ENCODE results near the gene TFAP2C. TPM values are rescaled to one million over a fixed set of nuclear protein-coding genes. Genes with fewer than 3 reads are reported as not detected.

TFAP2C gene
- total RNA-seq (1 to 10 TPM in 2 of 6 donors, under 1 TPM in 4; 0.42 to 1.6 (median 0.58) TPM), polyA plus RNA-seq (under 1 TPM; 0.19 to 0.49 TPM)

DNA sequence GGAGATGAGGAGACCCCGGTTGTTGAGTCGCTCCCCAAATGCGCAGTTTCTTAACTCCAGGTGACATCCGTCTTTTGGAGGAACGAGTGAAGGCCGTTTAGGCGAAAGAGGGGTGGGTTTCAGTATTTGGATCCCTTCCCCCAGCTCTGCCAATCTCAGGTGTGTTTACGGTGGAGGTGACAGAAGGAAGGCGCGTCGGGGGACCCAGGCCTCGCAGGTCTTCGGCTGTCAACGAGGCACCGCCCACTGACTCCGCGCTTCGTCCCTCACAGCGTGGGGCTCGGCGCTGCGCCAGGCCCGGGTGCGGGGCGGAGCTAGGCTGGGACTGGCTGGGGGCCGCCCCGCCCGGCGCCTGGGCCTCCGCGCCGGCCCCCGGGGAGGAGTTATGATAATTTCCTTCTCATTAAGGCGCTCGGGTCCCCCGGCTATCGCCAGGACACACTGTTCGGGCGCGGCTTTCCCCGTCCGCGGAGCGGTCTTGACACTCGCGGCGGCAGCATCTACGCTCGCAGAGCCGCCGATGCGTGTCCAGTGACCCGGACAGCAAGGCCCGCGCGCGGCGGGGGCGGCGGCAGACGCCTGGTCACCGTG lies at the start of gene TFAP2C:
Gene TFAP2C, plus strand, starts transcription at position 434 of the 591 bp plus-strand sequence. CDS start 239 bp downstream, outside the sequence.
- FAIRE-seq (no peak), ATAC-seq (peak; percentile 86 to 88 (median 86)), DNase-seq (peak; percentile 66 to 86 (median 80))
- H3K36me3 ChIP-seq: no peaks in the 10 kb centered on the region
- 1 to 2% methylated on average over 62 of the region's 62 CpGs for WGBS, 2 donors
- H3K4me3 ChIP-seq: peak within 1 kb of the TSS; percentile 29 to 53 (median 42)
- intact Hi-C loops (cut with DNase I): no loop called here
- peaks cover 0 to 35% (median 12%) of the 10 kb centered on the region in 4 donors for H3K27me3 ChIP-seq
- no peaks in the 10 kb centered on the region for H3K9me3 ChIP-seq
- H3K4me1 ChIP-seq: peaks cover 5 to 17% (median 7%) of the 10 kb centered on the region in 3 donors
- TF ChIP-seq CTCF (IDR thresholded peaks at IDR 0.05): no peak
- H3K27ac ChIP-seq: no peak within 1 kb of the TSS

GRCh38 chr20:56580226-56580625 lies 48.9 kb upstream of the TFAP2C start:
- Histone ChIP-seq H3K4me3 (no peak overlapping the region), H3K4me1 (no peaks in the 10 kb centered on the region), H3K9me3 (no peaks in the 10 kb centered on the region), H3K27me3 (no peaks in the 10 kb centered on the region), H3K36me3 (no peaks in the 10 kb centered on the region), H3K27ac (no peak overlapping the region)
- TF ChIP-seq CTCF (IDR thresholded peaks at IDR 0.05): no peak
- WGBS, 2 donors: 70 to 78% methylated on average over 12 of the region's 12 CpGs
- DNase-seq (no peak), ATAC-seq (no peak), FAIRE-seq (no peak)
- intact Hi-C loops (cut with DNase I): no loop called here

GRCh38 chr20:56581701-56582100 lies 47.4 kb upstream of the TFAP2C start:
- Histone ChIP-seq H3K4me1 (no peaks in the 10 kb centered on the region), H3K9me3 (no peaks in the 10 kb centered on the region), H3K27me3 (no peaks in the 10 kb centered on the region), H3K4me3 (no peak overlapping the region), H3K27ac (no peak overlapping the region), H3K36me3 (no peaks in the 10 kb centered on the region)
- ATAC-seq (no peak), FAIRE-seq (no peak), DNase-seq (no peak)
- no peak for TF ChIP-seq CTCF (IDR thresholded peaks at IDR 0.05)
- intact Hi-C loops (cut with DNase I): no loop called here
- 7 to 19% methylated on average over 2 of the region's 2 CpGs for WGBS, 2 donors

DNA sequence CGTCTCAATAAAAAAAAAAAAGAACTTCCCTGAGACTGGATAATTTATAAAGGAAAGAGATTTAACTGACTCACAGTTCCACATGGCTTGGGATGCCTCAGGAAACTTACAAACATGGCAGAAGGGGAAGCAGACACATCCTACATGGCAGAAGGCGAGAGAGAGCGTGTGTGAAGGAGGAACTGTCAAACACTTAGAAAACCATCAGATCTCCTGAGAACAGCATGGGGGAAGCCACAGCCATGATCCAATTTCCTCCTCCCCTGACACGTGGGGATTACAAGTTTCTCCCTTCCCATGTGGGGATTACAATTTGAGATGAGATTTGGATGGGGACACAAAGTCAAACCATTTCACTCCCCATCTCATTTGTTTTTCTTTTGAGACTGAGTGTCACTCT lies 46.6 kb upstream of the TFAP2C start:
- Histone ChIP-seq H3K27ac (no peak overlapping the region), H3K27me3 (no peaks in the 10 kb centered on the region), H3K36me3 (no peaks in the 10 kb centered on the region), H3K4me1 (no peaks in the 10 kb centered on the region), H3K4me3 (no peak overlapping the region), H3K9me3 (no peaks in the 10 kb centered on the region)
- TF ChIP-seq CTCF (IDR thresholded peaks at IDR 0.05): no peak
- FAIRE-seq (no peak), DNase-seq (no peak), ATAC-seq (no peak)
- intact Hi-C loops (cut with DNase I): no loop called here
- WGBS, 2 donors: 49 to 61% methylated on average over 3 to 4 of the region's 4 CpGs

GRCh38 chr20:56584916-56585315 lies 44.2 kb upstream of the TFAP2C start:
- H3K4me3 ChIP-seq: no peak overlapping the region
- H3K9me3 ChIP-seq: no peaks in the 10 kb centered on the region
- DNase-seq: no peak
- TF ChIP-seq CTCF (IDR thresholded peaks at IDR 0.05): no peak
- FAIRE-seq: no peak
- H3K4me1 ChIP-seq: no peaks in the 10 kb centered on the region
- H3K27ac ChIP-seq: no peak overlapping the region
- H3K36me3 ChIP-seq: no peaks in the 10 kb centered on the region
- no peak for ATAC-seq
- 54% methylated on average over 5 of the region's 5 CpGs for WGBS, 2 donors
- no peaks in the 10 kb centered on the region for H3K27me3 ChIP-seq
- intact Hi-C loops (cut with DNase I): no loop called here
